H1 (cell line): ENCODE data around the gene ABITRAM.

Source experiments
- EP300 ChIP-seq, 2 experiments: IDR thresholded peaks; 1 replicate in 1 of 2; 2 replicates in 1 of 2; pipeline ENCODE4 v1.6.1; 2011 to 2012; ENCODE audit warnings: low read depth in 2 of 2, low read length in 2 of 2, mild to moderate bottlenecking in 2 of 2, borderline replicate concordance in 1 of 2, inconsistent platforms in 1 of 2, moderate library complexity in 1 of 2
- MAFK ChIP-seq: IDR thresholded peaks from 2 replicates; pipeline ENCODE4 v1.6.1; 2012; ENCODE audit warnings: low read depth, mild to moderate bottlenecking, improper control_type of control experiment, low read length
- PHF8 ChIP-seq: fragments of 200-600 bp; sonication (generic); conservative IDR thresholded peaks from 2 replicates; pipeline ENCODE4 v1.7.1; 2012; ENCODE audit warnings: low read depth, mild to moderate bottlenecking, inconsistent platforms, low read length, moderate library complexity
- POLR2AphosphoS5 ChIP-seq: IDR thresholded peaks from 2 replicates; pipeline ENCODE4 v1.6.1; 2011; ENCODE audit warnings: low read depth, low read length
- YY1 ChIP-seq: IDR thresholded peaks from 2 replicates; pipeline ENCODE4 v1.6.1; 2011; ENCODE audit warnings: low read depth, mild to moderate bottlenecking, low read length
- TF ChIP-seq, protein P1 (sequence below): IDR thresholded peaks from 2 replicates; pipeline ENCODE4 v1.6.1; 2012; ENCODE audit warnings: inconsistent platforms
- TF ChIP-seq, protein P2 (sequence below), 3 experiments: IDR thresholded peaks; 1 replicate in 2 of 3; 2 replicates in 1 of 3; pipeline versions ENCODE4 v1.5.1 to v1.6.1; 2011; ENCODE audit warnings: low read length in 3 of 3, mild to moderate bottlenecking in 3 of 3, inconsistent platforms in 2 of 3, low read depth in 1 of 3, moderate library complexity in 1 of 3; ENCODE audit not compliant: insufficient read depth in 1 of 3; ENCODE audit errors: control extremely low read depth in 1 of 3

- no peak for TF ChIP-seq YY1
- TF ChIP-seq, protein P1, sequence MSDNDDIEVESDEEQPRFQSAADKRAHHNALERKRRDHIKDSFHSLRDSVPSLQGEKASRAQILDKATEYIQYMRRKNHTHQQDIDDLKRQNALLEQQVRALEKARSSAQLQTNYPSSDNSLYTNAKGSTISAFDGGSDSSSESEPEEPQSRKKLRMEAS: no peak
- no peak for TF ChIP-seq POLR2AphosphoS5
- TF ChIP-seq, protein P2, sequence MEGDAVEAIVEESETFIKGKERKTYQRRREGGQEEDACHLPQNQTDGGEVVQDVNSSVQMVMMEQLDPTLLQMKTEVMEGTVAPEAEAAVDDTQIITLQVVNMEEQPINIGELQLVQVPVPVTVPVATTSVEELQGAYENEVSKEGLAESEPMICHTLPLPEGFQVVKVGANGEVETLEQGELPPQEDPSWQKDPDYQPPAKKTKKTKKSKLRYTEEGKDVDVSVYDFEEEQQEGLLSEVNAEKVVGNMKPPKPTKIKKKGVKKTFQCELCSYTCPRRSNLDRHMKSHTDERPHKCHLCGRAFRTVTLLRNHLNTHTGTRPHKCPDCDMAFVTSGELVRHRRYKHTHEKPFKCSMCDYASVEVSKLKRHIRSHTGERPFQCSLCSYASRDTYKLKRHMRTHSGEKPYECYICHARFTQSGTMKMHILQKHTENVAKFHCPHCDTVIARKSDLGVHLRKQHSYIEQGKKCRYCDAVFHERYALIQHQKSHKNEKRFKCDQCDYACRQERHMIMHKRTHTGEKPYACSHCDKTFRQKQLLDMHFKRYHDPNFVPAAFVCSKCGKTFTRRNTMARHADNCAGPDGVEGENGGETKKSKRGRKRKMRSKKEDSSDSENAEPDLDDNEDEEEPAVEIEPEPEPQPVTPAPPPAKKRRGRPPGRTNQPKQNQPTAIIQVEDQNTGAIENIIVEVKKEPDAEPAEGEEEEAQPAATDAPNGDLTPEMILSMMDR (IDR thresholded peaks at IDR 0.05; ENCODE audit: control extremely low read depth in 1 of 3, insufficient read depth in 1 of 3, low read depth in 1 of 3, low read length in 3 of 3): no peak
- TF ChIP-seq PHF8: no peak
- no peak for TF ChIP-seq EP300 (IDR thresholded peaks at IDR 0.05; ENCODE audit: borderline replicate concordance in 1 of 2, low read depth in 2 of 2, low read length in 2 of 2)
- no peak for TF ChIP-seq MAFK
Measured at GRCh38 chr9:108951578-108951977, 17.4 kb downstream of the ABITRAM start.
